KMS-11 (cell line): ENCODE measurements around the gene THOP1.

Source experiments
- H2AFZ ChIP-seq: fragments of 200-600 bp; sonication (generic); 2 replicates; pipeline ENCODE4 v1.6.1; 2016; ENCODE audit warnings: antibody characterized with exemption, mixed run types, low read depth
- H3K27ac ChIP-seq: fragments of 200-600 bp; sonication (generic); 2 replicates; pipeline ENCODE4 v1.6.1; 2016; ENCODE audit warnings: mild to moderate bottlenecking, mixed run types
- H3K27me3 ChIP-seq: fragments of 200-600 bp; sonication (generic); 2 replicates; pipeline ENCODE4 v1.6.1; 2017; ENCODE audit warnings: mild to moderate bottlenecking, low read depth, mixed run types, moderate library complexity; ENCODE audit not compliant: insufficient read depth
- H3K36me3 ChIP-seq: fragments of 200-600 bp; sonication (generic); 2 replicates; pipeline ENCODE4 v1.6.1; 2017; ENCODE audit warnings: mild to moderate bottlenecking, mixed run types; ENCODE audit not compliant: insufficient read depth
- H3K4me1 ChIP-seq: fragments of 200-600 bp; sonication (generic); 2 replicates; pipeline ENCODE4 v1.6.1; 2016; ENCODE audit warnings: mild to moderate bottlenecking, low read depth, mixed run types; ENCODE audit not compliant: poor library complexity, severe bottlenecking
- H3K4me2 ChIP-seq: fragments of 200-600 bp; sonication (generic); 2 replicates; pipeline ENCODE4 v1.7.0; 2016; ENCODE audit warnings: mild to moderate bottlenecking, mixed run types
- H3K4me3 ChIP-seq: fragments of 200-600 bp; sonication (generic); IDR thresholded peaks from 2 replicates; pipeline ENCODE4 v1.6.1; 2017; ENCODE audit warnings: low read depth, low read length, mixed read lengths; ENCODE audit not compliant: insufficient read depth
- H3K79me2 ChIP-seq: fragments of 200-600 bp; sonication (generic); 2 replicates; pipeline ENCODE4 v1.6.1; 2016; ENCODE audit warnings: low read depth, mixed run types; ENCODE audit not compliant: insufficient read depth
- H3K9ac ChIP-seq: fragments of 200-600 bp; sonication (generic); 2 replicates; pipeline ENCODE4 v1.6.1; 2016; ENCODE audit warnings: mild to moderate bottlenecking, mixed run types
- H4K20me1 ChIP-seq: fragments of 200-600 bp; sonication (generic); 2 replicates; pipeline ENCODE4 v1.6.1; 2016; ENCODE audit warnings: mild to moderate bottlenecking, mixed run types; ENCODE audit not compliant: insufficient read depth
- CTCF ChIP-seq: fragments of 200-600 bp; sonication (generic); conservative IDR thresholded peaks from 2 replicates; pipeline ENCODE4 v1.6.1; 2017; ENCODE audit warnings: low read depth, mild to moderate bottlenecking, antibody characterized with exemption, low read length, moderate library complexity, mixed read lengths

The THOP1 gene

GRCh38 chr19:2771786-2772674, 13.3 kb upstream of the THOP1 start:
- no peak overlapping the region for H3K4me3 ChIP-seq
- H3K9ac ChIP-seq = no peak overlapping the region
- H2AFZ ChIP-seq = no peak overlapping the region
- H3K4me2 ChIP-seq = no peak overlapping the region
- H4K20me1 ChIP-seq = no peaks in the 10 kb centered on the region; the same call in 1 of the 2 replicates
- H3K36me3 ChIP-seq = no peaks in the 10 kb centered on the region
- H3K4me1 ChIP-seq = no peaks in the 10 kb centered on the region
- no peaks in the 10 kb centered on the region for H3K27me3 ChIP-seq
- TF ChIP-seq CTCF = no peak
- H3K79me2 ChIP-seq = peaks cover 60% of the 10 kb centered on the region
- no peak overlapping the region for H3K27ac ChIP-seq

- Histone ChIP-seq H3K4me2 (no peak overlapping the region), H4K20me1 (no peaks in the 10 kb centered on the region; the same call in 1 of the 2 replicates), H3K36me3 (no peaks in the 10 kb centered on the region)
Observed at GRCh38 chr19:2774083-2774679, 11.1 kb upstream of the THOP1 start.

GRCh38 chr19:2774953-2775555, 10.2 kb upstream of the THOP1 start:
- TF ChIP-seq CTCF = no peak
- no peaks in the 10 kb centered on the region; the same call in 1 of the 2 replicates for H4K20me1 ChIP-seq
- H2AFZ ChIP-seq = no peak overlapping the region
- peaks cover 89% of the 10 kb centered on the region for H3K79me2 ChIP-seq
- no peaks in the 10 kb centered on the region for H3K36me3 ChIP-seq
- no peak overlapping the region for H3K4me2 ChIP-seq
- no peak overlapping the region for H3K4me3 ChIP-seq
- H3K27me3 ChIP-seq = no peaks in the 10 kb centered on the region
- no peak overlapping the region for H3K9ac ChIP-seq
- no peaks in the 10 kb centered on the region for H3K4me1 ChIP-seq
- H3K27ac ChIP-seq = no peak overlapping the region

More at GRCh38 chr19:2774083-2774679, 11.1 kb upstream of the THOP1 start:
- Histone ChIP-seq H3K27me3 (no peaks in the 10 kb centered on the region), H2AFZ (no peak overlapping the region), H3K9ac (no peak overlapping the region), H3K4me3 (no peak overlapping the region), H3K27ac (no peak overlapping the region), H3K79me2 (peaks cover 82% of the 10 kb centered on the region), H3K4me1 (no peaks in the 10 kb centered on the region)
- TF ChIP-seq CTCF = no peak

- Histone ChIP-seq H3K27me3 (no peaks in the 10 kb centered on the region), H3K9ac (no peak overlapping the region), H4K20me1 (peaks cover 4% of the 10 kb centered on the region; the same call in 1 of the 2 replicates), H3K27ac (no peak overlapping the region), H3K79me2 (peaks cover 89% of the 10 kb centered on the region), H3K4me3 (no peak overlapping the region), H3K36me3 (no peaks in the 10 kb centered on the region), H3K4me2 (no peak overlapping the region), H3K4me1 (no peaks in the 10 kb centered on the region), H2AFZ (no peak overlapping the region)
- no peak for TF ChIP-seq CTCF
Observed at GRCh38 chr19:2775556-2776430, 9.5 kb upstream of the THOP1 start.
